OCI-LY3 (cell line): ENCODE data around the gene CLSTN2.

ENCODE experiments used
- EZH2phosphoT487 ChIP-seq: fragments of 200-600 bp; shearing (Covaris generic); IDR thresholded peaks from 2 replicates; pipeline ENCODE4 v1.6.1; 2018; ENCODE audit warnings: antibody characterized with exemption, mixed run types, low read depth
- TF ChIP-seq, protein P1 (sequence below): fragments of 200-600, 300-600 bp; sonication (generic); IDR thresholded peaks from 2 replicates; pipeline ENCODE4 v1.5.1; 2014; ENCODE audit warnings: antibody characterized with exemption, low read length, low read depth

DNA sequence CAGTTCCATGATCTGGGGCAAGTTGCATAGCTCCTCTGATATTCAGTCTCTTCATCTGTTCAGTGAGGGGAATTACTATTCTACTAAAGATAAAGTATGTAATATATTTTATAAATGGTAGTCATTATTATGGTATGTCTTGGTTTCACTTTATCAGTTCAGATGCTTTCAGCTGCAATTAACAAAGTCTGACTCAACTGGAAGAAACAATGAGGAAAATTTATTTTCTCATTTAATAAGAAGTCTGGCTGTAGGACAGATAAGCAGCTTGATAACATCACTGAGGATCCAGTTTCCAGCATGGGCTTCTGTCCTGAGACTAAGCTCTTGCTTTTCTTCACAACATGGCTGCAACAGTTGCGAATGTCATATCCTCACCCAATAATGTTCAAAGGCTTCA, 388.6 kb downstream of the CLSTN2 start:
- TF ChIP-seq, protein P1, sequence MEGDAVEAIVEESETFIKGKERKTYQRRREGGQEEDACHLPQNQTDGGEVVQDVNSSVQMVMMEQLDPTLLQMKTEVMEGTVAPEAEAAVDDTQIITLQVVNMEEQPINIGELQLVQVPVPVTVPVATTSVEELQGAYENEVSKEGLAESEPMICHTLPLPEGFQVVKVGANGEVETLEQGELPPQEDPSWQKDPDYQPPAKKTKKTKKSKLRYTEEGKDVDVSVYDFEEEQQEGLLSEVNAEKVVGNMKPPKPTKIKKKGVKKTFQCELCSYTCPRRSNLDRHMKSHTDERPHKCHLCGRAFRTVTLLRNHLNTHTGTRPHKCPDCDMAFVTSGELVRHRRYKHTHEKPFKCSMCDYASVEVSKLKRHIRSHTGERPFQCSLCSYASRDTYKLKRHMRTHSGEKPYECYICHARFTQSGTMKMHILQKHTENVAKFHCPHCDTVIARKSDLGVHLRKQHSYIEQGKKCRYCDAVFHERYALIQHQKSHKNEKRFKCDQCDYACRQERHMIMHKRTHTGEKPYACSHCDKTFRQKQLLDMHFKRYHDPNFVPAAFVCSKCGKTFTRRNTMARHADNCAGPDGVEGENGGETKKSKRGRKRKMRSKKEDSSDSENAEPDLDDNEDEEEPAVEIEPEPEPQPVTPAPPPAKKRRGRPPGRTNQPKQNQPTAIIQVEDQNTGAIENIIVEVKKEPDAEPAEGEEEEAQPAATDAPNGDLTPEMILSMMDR, result no peak
- no peak for TF ChIP-seq EZH2phosphoT487
